Panc1 (cell line): Measurements from ENCODE around the gene HAUS6. TPM values are rescaled to one million over a fixed set of nuclear protein-coding genes. Genes with fewer than 3 reads are reported as not detected.

Experiments used
- ATAC-seq: fragments of 200-7000 bp; cut with Tn5 transposase; 2 replicates; pipeline ENCODE4 v1.9.1; 2020; ENCODE audit warnings: mild to moderate bottlenecking, moderate library complexity
- BruUV-seq: library from RNA; stranded (reverse); fragments of 400-500 nt; replicated peaks from 2 replicates; lab custom pipeline; 2021; lab: Mats Ljungman, UMichigan
- CTCF ChIA-PET: fragments of 300-600 bp; sonication (Branson Sonifier 250); formaldehyde crosslinking; loops from one replicate; lab custom pipeline; 2022; ENCODE audit warnings: antibody characterized with exemption; lab: Charles Lee
- POLR2A ChIA-PET: fragments of 300-600 bp; sonication (Branson Sonifier 250); formaldehyde crosslinking; loops from one replicate; lab custom pipeline; 2022; ENCODE audit warnings: antibody characterized with exemption; lab: Charles Lee
- DNase-seq: peaks from one replicate; pipeline ENCODE4 v3.0.0-alpha.2; 2010; ENCODE audit warnings: low read depth, low spot score
- H3K27ac ChIP-seq: 2 replicates; pipeline ENCODE4 v1.5.1; 2011; ENCODE audit warnings: mild to moderate bottlenecking, low read length, inconsistent platforms
- H3K27me3 ChIP-seq: fragments of 200-500 bp; sonication (Bioruptor generic); 2 replicates; pipeline ENCODE4 v1.6.0; 2014; ENCODE audit warnings: low read length, inconsistent platforms; ENCODE audit not compliant: control insufficient read depth, insufficient read depth
- H3K36me3 ChIP-seq: fragments of 200-500 bp; sonication (Bioruptor generic); 2 replicates; pipeline ENCODE4 v1.5.1; 2014; ENCODE audit warnings: inconsistent platforms, mild to moderate bottlenecking, low read length, moderate library complexity; ENCODE audit not compliant: control insufficient read depth, insufficient read depth
- H3K4me1 ChIP-seq: 2 replicates; pipeline ENCODE4 v1.5.1; 2011; ENCODE audit warnings: inconsistent platforms, mild to moderate bottlenecking, low read length, moderate library complexity; ENCODE audit not compliant: control insufficient read depth, insufficient read depth
- H3K4me3 ChIP-seq, 2 experiments: 2 replicates each; pipeline ENCODE4 v1.5.1; 2011 to 2012; ENCODE audit warnings: low read depth in 2 of 2, low read length in 2 of 2, mild to moderate bottlenecking in 2 of 2, inconsistent platforms in 1 of 2, moderate library complexity in 1 of 2
- H3K9me3 ChIP-seq: fragments of 200-500 bp; sonication (Bioruptor generic); 2 replicates; pipeline ENCODE4 v1.5.1; 2014; ENCODE audit warnings: low read depth, mild to moderate bottlenecking, inconsistent platforms, low read length, moderate library complexity; ENCODE audit not compliant: control insufficient read depth, insufficient read depth
- CTCF ChIP-seq: fragments of 450-650 bp; IDR thresholded peaks from 2 replicates; pipeline ENCODE4 v1.5.1; 2017; ENCODE audit warnings: mild to moderate bottlenecking
- POLR2AphosphoS5 ChIP-seq: IDR thresholded peaks from 2 replicates; pipeline ENCODE4 v1.6.1; 2012; ENCODE audit warnings: mild to moderate bottlenecking, low read depth, low read length, moderate library complexity
- REST ChIP-seq, 2 experiments: IDR thresholded peaks; 2 replicates each; pipeline ENCODE4 v1.6.1; 2011 to 2012; ENCODE audit warnings: low read depth in 2 of 2, control low read depth in 1 of 2, low read length in 1 of 2, mild to moderate bottlenecking in 1 of 2, moderate library complexity in 1 of 2; ENCODE audit not compliant: insufficient read depth in 1 of 2
- SIN3A ChIP-seq: IDR thresholded peaks from 2 replicates; pipeline ENCODE4 v1.6.1; 2012; ENCODE audit warnings: low read depth, mild to moderate bottlenecking, low read length, moderate library complexity, borderline replicate concordance; ENCODE audit not compliant: insufficient read depth
- TCF7L2 ChIP-seq: IDR thresholded peaks from 2 replicates; pipeline ENCODE4 v1.6.1; 2011; ENCODE audit warnings: mild to moderate bottlenecking, low read depth, low read length, inconsistent platforms
- in situ Hi-C: cut with HindIII; loops from 2 replicates; pipeline ENCODE4 v1.10.0; 2016; ENCODE audit warnings: low sequenced_read_pairs, low pct_unique_long_range_greater_than_20kb
- intact Hi-C: fragments of 100-400 bp; cut with micrococcal nuclease; formaldehyde crosslinking; loops from one replicate; pipeline ENCODE4 v1.10.0; 2022; ENCODE audit not compliant: unreplicated experiment
- total RNA-seq: library from RNA; stranded (reverse); gene quantifications from one replicate; pipeline ENCODE4 v1.2.1, GENCODE V29; 2021; ENCODE audit not compliant: unreplicated experiment

Gene HAUS6
- total RNA-seq, 1 experiment from 2014 or later, result 9.3 TPM

GRCh38 chr9:19028835-19029451 is 73.8 kb downstream of the HAUS6 start:
- CTCF ChIA-PET, result no interaction called here
- no peaks in the 10 kb centered on the region for H3K9me3 ChIP-seq
- no peak overlapping the region for H3K27ac ChIP-seq
- in situ Hi-C loops (no loop called here), intact Hi-C loops (loop anchor here (10.0 kb wide), 1 partner anchor 764 kb away; no protein-coding TSS in a partner anchor)
- no peaks in the 10 kb centered on the region for H3K36me3 ChIP-seq
- no TSS peak for BruUV-seq
- H3K4me3 ChIP-seq, result no peak overlapping the region
- H3K4me1 ChIP-seq, result no peaks in the 10 kb centered on the region
- TF ChIP-seq CTCF, result peak; percentile 57
- no peak for TF ChIP-seq POLR2AphosphoS5
- no peak for ATAC-seq
- no peaks in the 10 kb centered on the region for H3K27me3 ChIP-seq
- POLR2A ChIA-PET, result no interaction called here
- no peak for DNase-seq

- DNase-seq, result no peak
- Histone ChIP-seq H3K36me3 (no peaks in the 10 kb centered on the region), H3K9me3 (no peaks in the 10 kb centered on the region), H3K27ac (no peak overlapping the region), H3K27me3 (no peaks in the 10 kb centered on the region), H3K4me3 (no peak overlapping the region), H3K4me1 (no peaks in the 10 kb centered on the region)
- BruUV-seq, result no TSS peak
- intact Hi-C loops, result loop anchor here (10.0 kb wide), 1 partner anchor 763 kb away; no protein-coding TSS in a partner anchor
- ATAC-seq, result no peak
- CTCF ChIA-PET, result no interaction called here
- TF ChIP-seq CTCF, result no peak
- TF ChIP-seq REST (IDR thresholded peaks at IDR 0.05; ENCODE audit: insufficient read depth in 1 of 2, low read depth in 2 of 2, low read length in 1 of 2), result no peak
- no peak for TF ChIP-seq POLR2AphosphoS5
- TF ChIP-seq TCF7L2, result no peak
- no peak for TF ChIP-seq SIN3A
- in situ Hi-C loops, result no loop called here
- POLR2A ChIA-PET, result no interaction called here
Measured at GRCh38 chr9:19027825-19028224, 74.9 kb downstream of the HAUS6 start.
